Cardiac septum (tissue), 1 donor: ENCODE results near the gene TNFSF15. TPM values are rescaled to one million over a fixed set of nuclear protein-coding genes. Genes with fewer than 3 reads are reported as not detected.

Experiments used
- DNase-seq: peaks from one replicate; pipeline ENCODE4 v3.0.0-alpha.2; 2020; ENCODE audit warnings: low spot score
- intact Hi-C: fragments of 100-400 bp; cut with DNase I; formaldehyde crosslinking; loops from one replicate; pipeline ENCODE4 v1.14.0; 2022
- total RNA-seq: library from RNA; stranded (reverse); fragmentation: NEBNext Ultra II Directional; extraction: Animal tissue kit (Norgen Biotek cat#: 25700); gene quantifications from one replicate; pipeline ENCODE4 v1.2.1, GENCODE V29; 2021
- donor health status: DM: no; HTN: no; CAD: no.

The TNFSF15 gene
- total RNA-seq, 1 donor from 2014 or later = 0.03 TPM

- DNase-seq = no peak
- intact Hi-C loops = no loop called here
These were observed 14.1 kb downstream of the TNFSF15 start for GRCh38 chr9:114791736-114792135.

- intact Hi-C loops = no loop called here
- no peak for DNase-seq
These were observed 14.5 kb downstream of the TNFSF15 start for GRCh38 chr9:114791312-114791711.

- intact Hi-C loops = no loop called here
These were observed 15.3 kb downstream of the TNFSF15 start for GRCh38 chr9:114790521-114790920.

GRCh38 chr9:114789006-114789405, 16.8 kb downstream of the TNFSF15 start:
- intact Hi-C loops = no loop called here
- DNase-seq = no peak

More at GRCh38 chr9:114790521-114790920, 15.3 kb downstream of the TNFSF15 start:
- no peak for DNase-seq

- no peak for DNase-seq
- intact Hi-C loops = no loop called here
These were observed 17.9 kb downstream of the TNFSF15 start for GRCh38 chr9:114787781-114788498.

- no peak for DNase-seq
- intact Hi-C loops = no loop called here
These were observed 18.6 kb downstream of the TNFSF15 start for GRCh38 chr9:114787214-114787613.

DNA sequence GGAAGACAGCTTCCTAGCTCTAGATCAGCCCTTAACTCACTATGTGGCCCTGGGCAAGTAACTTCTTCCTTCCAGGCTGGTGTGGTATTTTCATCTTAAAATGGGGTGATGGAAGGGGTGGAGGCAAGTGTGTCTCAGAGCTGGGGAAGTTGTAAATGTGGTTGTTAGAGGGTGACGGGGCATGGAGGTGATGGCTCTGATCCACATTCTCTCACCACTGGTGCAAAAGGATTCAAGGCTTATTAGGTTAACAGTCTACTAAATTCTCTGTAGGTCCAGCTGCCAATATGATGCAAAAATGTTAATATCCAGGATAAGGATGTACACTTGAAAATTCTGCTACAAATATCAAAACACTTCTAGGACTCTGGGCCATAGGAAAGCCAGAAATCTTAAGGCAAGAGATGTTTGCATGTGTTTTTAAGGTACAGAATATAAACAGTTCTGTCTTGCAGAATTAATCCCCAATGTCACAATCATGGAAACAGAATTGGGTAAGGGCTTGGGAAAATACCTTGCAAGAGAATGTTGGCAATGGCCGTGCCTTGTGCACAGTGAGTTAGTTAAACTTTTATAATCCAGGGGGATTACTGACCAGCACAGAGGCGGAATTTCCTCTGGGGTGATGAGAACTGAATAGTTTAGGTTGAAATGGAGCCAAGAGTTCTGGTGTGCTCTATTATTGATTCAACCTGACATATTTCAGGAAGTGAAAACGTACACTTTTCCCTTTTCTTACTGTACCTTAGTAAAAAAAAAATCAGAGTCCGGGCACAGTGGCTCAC, 19.8 kb downstream of the TNFSF15 start:
- intact Hi-C loops = no loop called here
- no peak for DNase-seq

- no peak for DNase-seq
- intact Hi-C loops = no loop called here
These were observed 21.0 kb downstream of the TNFSF15 start for GRCh38 chr9:114784721-114785279.

GRCh38 chr9:114782586-114782985, 23.3 kb downstream of the TNFSF15 start:
- intact Hi-C loops = no loop called here

GRCh38 chr9:114779352-114779845, 26.4 kb downstream of the TNFSF15 start:
- intact Hi-C loops = no loop called here
- no peak for DNase-seq

More at GRCh38 chr9:114782586-114782985, 23.3 kb downstream of the TNFSF15 start:
- DNase-seq = no peak

DNA sequence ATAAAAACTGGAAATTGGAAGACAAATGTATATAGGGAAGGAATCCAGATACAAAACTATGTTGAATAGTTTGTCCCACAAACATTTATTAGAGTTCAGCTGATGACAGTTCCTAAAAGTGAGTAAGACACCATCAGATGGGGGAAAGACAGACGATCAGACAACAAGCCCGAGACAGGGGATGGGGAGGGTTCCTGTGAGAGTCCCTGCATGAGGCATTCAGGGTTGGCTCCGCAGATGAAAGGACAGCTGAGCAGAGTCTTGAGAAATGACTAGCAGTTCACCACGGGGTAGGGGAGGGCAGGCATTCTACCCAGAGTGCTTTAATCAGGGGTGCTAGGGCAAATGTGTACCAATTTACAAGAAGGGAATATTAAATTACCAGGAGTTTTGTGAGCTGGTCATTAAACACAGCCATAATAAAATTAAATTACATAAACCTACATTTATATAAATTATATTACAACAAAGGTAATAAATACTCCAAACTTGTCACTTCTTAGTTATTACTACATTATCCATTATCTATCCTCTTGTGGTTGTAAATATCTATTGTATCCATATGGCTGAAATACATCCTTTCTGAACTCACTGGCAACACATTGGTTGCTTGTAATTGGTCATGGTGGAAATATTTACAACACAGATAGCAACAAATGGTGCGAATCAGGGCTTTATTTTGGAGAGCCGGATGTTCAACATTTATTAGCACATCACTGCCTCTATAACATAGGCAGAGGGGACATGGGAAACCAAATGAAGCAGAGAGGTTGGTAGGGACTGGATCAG, 27.8 kb downstream of the TNFSF15 start:
- intact Hi-C loops = no loop called here
- DNase-seq = no peak

GRCh38 chr9:114776683-114777399, 29.0 kb downstream of the TNFSF15 start:
- DNase-seq = no peak
- intact Hi-C loops = no loop called here

- intact Hi-C loops = no loop called here
- no peak for DNase-seq
These were observed 29.9 kb downstream of the TNFSF15 start for GRCh38 chr9:114775981-114776380.

DNA sequence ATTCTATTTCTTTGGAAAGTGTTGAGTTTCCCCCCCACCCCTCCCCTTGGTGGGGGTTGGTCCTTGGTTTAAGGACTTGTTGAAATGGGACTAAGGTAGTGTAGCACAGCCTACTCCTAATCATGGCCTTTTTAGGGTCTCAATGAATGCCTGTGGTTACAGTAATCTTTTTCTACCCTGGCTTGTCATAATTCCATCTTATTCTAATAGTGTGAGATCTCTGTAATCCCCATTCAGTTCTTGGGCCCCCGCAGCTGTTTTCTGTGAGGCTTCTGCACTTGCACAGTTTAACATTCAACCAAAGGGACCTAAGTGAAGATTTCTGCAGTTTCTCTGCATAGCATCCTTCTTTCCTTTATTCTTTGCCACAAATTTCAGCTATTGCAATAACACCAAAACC, 30.7 kb downstream of the TNFSF15 start:
- intact Hi-C loops = no loop called here
- no peak for DNase-seq

GRCh38 chr9:114774524-114774923, 31.3 kb downstream of the TNFSF15 start:
- DNase-seq = no peak
- intact Hi-C loops = no loop called here

DNA sequence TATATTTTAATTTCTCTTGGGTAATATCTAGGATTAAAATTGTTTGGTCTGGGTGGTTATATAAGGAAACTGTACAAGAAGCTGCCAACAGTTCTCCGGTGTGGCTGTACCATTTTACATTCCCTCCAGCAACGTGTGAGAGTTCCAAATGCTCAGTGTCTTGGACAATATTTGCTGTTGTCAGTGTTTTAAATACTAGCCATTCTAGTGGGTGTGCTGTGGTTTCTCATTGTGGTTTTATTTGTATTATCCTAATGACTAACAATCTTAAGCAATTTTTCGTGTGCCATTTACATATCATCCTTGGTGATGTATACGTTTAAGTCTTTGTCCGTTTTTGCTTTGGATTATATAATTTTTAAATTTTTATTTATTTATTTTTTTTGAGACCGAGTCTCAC, 34.0 kb downstream of the TNFSF15 start:
- no peak for DNase-seq
- intact Hi-C loops = no loop called here

GRCh38 chr9:114770991-114771390, 34.8 kb downstream of the TNFSF15 start:
- intact Hi-C loops = no loop called here
- no peak for DNase-seq

GRCh38 chr9:114769624-114770023, 36.2 kb downstream of the TNFSF15 start:
- DNase-seq = no peak
- intact Hi-C loops = no loop called here

- intact Hi-C loops = no loop called here
- DNase-seq = no peak
These were observed 42.6 kb downstream of the TNFSF15 start for GRCh38 chr9:114763220-114763619.
